Fibroblast of lung (primary cell): ENCODE measurements around the gene GAB2.

Source experiments
- CTCF ChIP-seq, 2 donors: IDR thresholded peaks in 1 of 2; conservative IDR thresholded peaks in 1 of 2; 1 replicate in 1 of 2; 2 replicates in 1 of 2; pipeline ENCODE4 v1.5.1; 2011 to 2012; ENCODE audit warnings: low read length in 2 of 2, control low read depth in 1 of 2, inconsistent platforms in 1 of 2, low read depth in 1 of 2, mild to moderate bottlenecking in 1 of 2
- EZH2 ChIP-seq: IDR thresholded peaks from 2 replicates; pipeline ENCODE4 v1.5.1; 2012; ENCODE audit warnings: low read length, control low read depth, mild to moderate bottlenecking; ENCODE audit errors: missing control alignments

GRCh38 chr11:78218707-78219492 lies 198.7 kb downstream of the GAB2 start:
- no peak for TF ChIP-seq EZH2
- no peak for TF ChIP-seq CTCF (conservative IDR thresholded peaks at IDR 0.05 in 1 of 2, IDR thresholded peaks at IDR 0.05 in 1 of 2; ENCODE audit: low read depth in 1 of 2, low read length in 2 of 2)
